AG09309 (cell line): ENCODE results near the gene CLIC5.

Experiments
- DNase-seq: peaks from one replicate; pipeline ENCODE4 v3.0.0-alpha.2; 2010; ENCODE audit warnings: low read depth
- H3K4me3 ChIP-seq: 2 replicates; pipeline ENCODE4 v1.5.1; 2011; ENCODE audit warnings: mild to moderate bottlenecking, low read depth, low read length, moderate library complexity; ENCODE audit not compliant: control insufficient read depth
- CTCF ChIP-seq: IDR thresholded peaks from 2 replicates; pipeline ENCODE4 v1.5.1; 2011; ENCODE audit warnings: mild to moderate bottlenecking, low read depth, low read length, inconsistent platforms; ENCODE audit not compliant: insufficient read depth, control insufficient read depth; ENCODE audit errors: missing control alignments

Gene CLIC5

GRCh38 chr6:45988635-45989034 is 27.0 kb downstream of the CLIC5 start:
- TF ChIP-seq CTCF: no peak
- no peak overlapping the region for H3K4me3 ChIP-seq
- no peak for DNase-seq

GRCh38 chr6:45987856-45988255 is 27.8 kb downstream of the CLIC5 start:
- no peak overlapping the region for H3K4me3 ChIP-seq
- TF ChIP-seq CTCF: no peak

GRCh38 chr6:45986746-45987274 is 28.9 kb downstream of the CLIC5 start:
- no peak for TF ChIP-seq CTCF
- DNase-seq: no peak
- no peak overlapping the region for H3K4me3 ChIP-seq

More at GRCh38 chr6:45987856-45988255, 27.8 kb downstream of the CLIC5 start:
- DNase-seq: no peak

GRCh38 chr6:45984788-45985425 is 30.8 kb downstream of the CLIC5 start:
- no peak for DNase-seq
- no peak overlapping the region for H3K4me3 ChIP-seq
- no peak for TF ChIP-seq CTCF

- DNase-seq: no peak
- H3K4me3 ChIP-seq: no peak overlapping the region
- TF ChIP-seq CTCF: no peak
These were observed 31.3 kb downstream of the CLIC5 start for GRCh38 chr6:45984347-45984746.

GRCh38 chr6:45983062-45983461 is 32.6 kb downstream of the CLIC5 start:
- DNase-seq: no peak
- no peak for TF ChIP-seq CTCF
- H3K4me3 ChIP-seq: no peak overlapping the region
